ENCODE results near the gene YWHAQ.

YWHAQ gene

GRCh38 chr2:9663008-9663879 lies 32.4 kb upstream of the YWHAQ start:
- no peak overlapping the region for H3K4me3 ChIP-seq (ENCODE audit: low read depth, low read length)
- TF ChIP-seq, protein P1, sequence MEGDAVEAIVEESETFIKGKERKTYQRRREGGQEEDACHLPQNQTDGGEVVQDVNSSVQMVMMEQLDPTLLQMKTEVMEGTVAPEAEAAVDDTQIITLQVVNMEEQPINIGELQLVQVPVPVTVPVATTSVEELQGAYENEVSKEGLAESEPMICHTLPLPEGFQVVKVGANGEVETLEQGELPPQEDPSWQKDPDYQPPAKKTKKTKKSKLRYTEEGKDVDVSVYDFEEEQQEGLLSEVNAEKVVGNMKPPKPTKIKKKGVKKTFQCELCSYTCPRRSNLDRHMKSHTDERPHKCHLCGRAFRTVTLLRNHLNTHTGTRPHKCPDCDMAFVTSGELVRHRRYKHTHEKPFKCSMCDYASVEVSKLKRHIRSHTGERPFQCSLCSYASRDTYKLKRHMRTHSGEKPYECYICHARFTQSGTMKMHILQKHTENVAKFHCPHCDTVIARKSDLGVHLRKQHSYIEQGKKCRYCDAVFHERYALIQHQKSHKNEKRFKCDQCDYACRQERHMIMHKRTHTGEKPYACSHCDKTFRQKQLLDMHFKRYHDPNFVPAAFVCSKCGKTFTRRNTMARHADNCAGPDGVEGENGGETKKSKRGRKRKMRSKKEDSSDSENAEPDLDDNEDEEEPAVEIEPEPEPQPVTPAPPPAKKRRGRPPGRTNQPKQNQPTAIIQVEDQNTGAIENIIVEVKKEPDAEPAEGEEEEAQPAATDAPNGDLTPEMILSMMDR (IDR thresholded peaks at IDR 0.05; ENCODE audit: borderline replicate concordance, insufficient read depth, low read depth, low read length), result no peak

DNA sequence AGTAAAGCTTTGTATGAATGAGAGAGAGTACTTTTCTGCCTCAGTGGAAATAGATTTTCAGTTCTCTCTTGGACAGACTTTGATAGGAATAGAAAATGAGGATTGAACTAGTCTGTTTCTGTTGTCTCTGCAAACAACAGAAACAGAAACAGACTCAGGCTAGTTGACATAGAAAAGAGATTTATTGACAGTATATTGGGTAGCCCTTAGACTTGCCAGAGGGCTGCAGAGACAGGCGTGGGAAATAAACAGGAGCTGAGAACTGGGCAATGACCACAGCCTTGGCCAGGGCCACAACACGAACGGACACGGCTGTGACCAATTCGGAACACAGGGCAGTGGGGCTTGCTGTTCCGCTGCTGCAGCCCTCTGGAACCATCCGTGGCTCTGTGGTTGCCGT lies 30.5 kb upstream of the YWHAQ start:
- TF ChIP-seq, protein P1 (IDR thresholded peaks at IDR 0.05; ENCODE audit: borderline replicate concordance, insufficient read depth, low read depth, low read length), result no peak
- H3K4me3 ChIP-seq (ENCODE audit: low read depth, low read length), result no peak overlapping the region

DNA sequence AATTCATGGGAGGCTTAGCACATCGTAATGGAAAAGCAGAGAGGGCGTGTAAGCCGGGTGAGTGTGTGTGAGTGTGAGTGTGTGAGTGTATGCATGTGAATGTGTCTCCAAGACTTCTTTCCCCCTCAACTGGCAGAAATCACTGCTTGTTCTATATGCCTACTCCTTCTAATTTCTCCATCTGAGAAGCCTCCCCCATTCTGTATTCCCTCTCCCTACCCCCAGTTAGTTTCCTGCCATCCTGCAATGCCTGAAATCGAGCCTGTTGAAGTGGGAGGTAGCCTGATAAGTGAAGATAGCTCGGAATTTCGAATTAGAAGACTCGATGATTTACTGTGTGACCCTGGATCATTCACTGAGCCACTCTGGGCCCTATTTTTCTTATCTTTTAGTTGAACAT lies 30.0 kb upstream of the YWHAQ start:
- no peak overlapping the region for H3K4me3 ChIP-seq (ENCODE audit: low read depth, low read length)
- TF ChIP-seq, protein P1 (IDR thresholded peaks at IDR 0.05; ENCODE audit: borderline replicate concordance, insufficient read depth, low read depth, low read length), result no peak

- H3K4me3 ChIP-seq (ENCODE audit: low read depth, low read length), result no peak overlapping the region
- TF ChIP-seq, protein P1 (IDR thresholded peaks at IDR 0.05; ENCODE audit: borderline replicate concordance, insufficient read depth, low read depth, low read length), result no peak
These were observed 29.4 kb upstream of the YWHAQ start for GRCh38 chr2:9660154-9660553.

GRCh38 chr2:9658972-9659371 lies 28.2 kb upstream of the YWHAQ start:
- TF ChIP-seq, protein P1 (IDR thresholded peaks at IDR 0.05; ENCODE audit: borderline replicate concordance, insufficient read depth, low read depth, low read length), result no peak
- H3K4me3 ChIP-seq (ENCODE audit: low read depth, low read length), result no peak overlapping the region

DNA sequence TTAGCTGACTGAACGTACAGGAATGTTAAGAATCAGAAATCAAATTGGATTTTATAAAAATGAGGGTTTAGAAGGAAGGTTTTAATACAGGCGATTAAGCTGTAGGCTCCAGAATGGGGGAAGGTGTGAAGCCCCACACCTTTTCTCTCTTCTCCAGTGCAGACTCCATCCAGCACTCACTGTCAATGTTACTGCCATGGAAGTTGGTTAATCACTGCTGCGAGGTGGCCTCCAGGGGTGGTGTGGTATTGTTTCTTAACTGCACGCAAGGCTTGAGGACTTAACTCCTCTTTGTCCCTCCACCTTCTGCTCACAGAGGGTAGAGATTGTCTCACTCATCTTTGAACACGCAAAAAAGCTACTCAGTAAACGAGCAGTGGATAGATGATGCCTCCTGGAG lies 26.9 kb upstream of the YWHAQ start:
- TF ChIP-seq, protein P1 (IDR thresholded peaks at IDR 0.05; ENCODE audit: borderline replicate concordance, insufficient read depth, low read depth, low read length), result no peak
- no peak overlapping the region for H3K4me3 ChIP-seq (ENCODE audit: low read depth, low read length)

DNA sequence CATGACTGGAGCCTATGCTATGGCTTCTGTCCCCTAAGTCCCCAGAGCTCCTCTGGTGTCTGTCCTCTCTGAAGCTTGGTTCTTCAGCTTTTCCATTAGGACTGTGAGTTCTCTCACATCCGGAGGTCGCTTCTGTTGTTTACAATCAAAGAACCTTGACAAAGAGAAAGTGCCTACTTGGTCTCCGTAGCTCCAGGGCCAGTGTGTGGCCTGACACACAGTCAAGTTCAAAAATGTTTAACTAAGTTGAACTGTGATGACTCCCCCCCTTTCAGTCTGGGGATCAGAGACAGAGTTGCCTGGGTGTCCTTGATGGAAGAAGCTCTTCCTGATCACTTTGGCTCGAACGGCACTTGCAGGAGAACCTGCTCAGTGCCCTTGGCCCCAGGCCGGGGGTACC lies 26.3 kb upstream of the YWHAQ start:
- TF ChIP-seq, protein P1 (IDR thresholded peaks at IDR 0.05; ENCODE audit: borderline replicate concordance, insufficient read depth, low read depth, low read length), result no peak

More for the DNA sequence above, 26.3 kb upstream of the YWHAQ start:
- no peak overlapping the region for H3K4me3 ChIP-seq (ENCODE audit: low read depth, low read length)

Data from GM12875 (cell line).